PFSK-1 (cell line): ENCODE measurements around the gene ALG9.

ENCODE experiments used
- POLR2AphosphoS5 ChIP-seq: IDR thresholded peaks from 2 replicates; pipeline ENCODE4 v1.6.1; 2012; ENCODE audit warnings: low read depth, mild to moderate bottlenecking, control low read depth, low read length, moderate library complexity
- SIN3A ChIP-seq: IDR thresholded peaks from 2 replicates; pipeline ENCODE4 v1.6.1; 2012; ENCODE audit warnings: mild to moderate bottlenecking, low read length, moderate library complexity, borderline replicate concordance; ENCODE audit not compliant: insufficient read depth

DNA sequence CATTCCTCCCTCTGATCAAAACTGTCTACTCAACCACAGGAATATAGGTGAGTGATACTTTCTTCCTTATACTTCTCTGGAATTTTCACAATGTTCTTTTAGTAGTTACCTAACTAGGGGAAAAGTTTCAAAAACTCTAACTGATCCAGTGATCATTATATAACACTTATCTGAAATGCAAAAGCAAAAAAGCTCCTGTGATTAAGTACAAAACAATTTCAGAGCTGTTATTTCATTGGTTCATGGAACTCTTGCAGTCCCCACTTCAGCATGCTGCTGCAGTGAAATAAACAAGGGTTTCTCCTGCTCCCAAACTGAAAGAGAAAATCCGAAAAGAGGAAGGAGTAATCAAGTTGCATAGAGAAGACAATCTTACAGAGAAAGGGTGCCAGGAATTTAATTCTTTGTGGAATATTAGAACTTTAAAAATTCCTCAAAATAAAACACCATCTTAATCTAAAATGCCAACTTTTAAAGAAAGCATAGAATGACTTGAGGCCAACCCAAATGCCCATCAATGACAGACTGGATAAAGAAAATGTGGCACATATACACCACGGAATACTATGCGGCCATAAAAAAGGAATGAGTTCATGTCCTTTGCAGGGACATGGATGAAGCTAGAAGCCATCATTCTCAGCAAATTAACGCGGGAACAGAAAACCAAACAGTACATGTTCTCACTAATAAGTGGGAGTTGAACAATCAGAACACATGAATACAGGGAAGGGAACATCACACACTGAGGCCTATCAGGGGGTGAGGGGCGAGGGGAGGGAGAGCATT lies 125.5 kb downstream of the ALG9 start:
- TF ChIP-seq POLR2AphosphoS5 (no peak), SIN3A (no peak)
